ENCODE results near the gene PAPLN. TPM values are rescaled to one million over a fixed set of nuclear protein-coding genes. Genes with fewer than 3 reads are reported as not detected.

The PAPLN gene
- polyA plus RNA-seq, 3 donors, result 0.58 to 2.8 (median 0.73) TPM

DNA sequence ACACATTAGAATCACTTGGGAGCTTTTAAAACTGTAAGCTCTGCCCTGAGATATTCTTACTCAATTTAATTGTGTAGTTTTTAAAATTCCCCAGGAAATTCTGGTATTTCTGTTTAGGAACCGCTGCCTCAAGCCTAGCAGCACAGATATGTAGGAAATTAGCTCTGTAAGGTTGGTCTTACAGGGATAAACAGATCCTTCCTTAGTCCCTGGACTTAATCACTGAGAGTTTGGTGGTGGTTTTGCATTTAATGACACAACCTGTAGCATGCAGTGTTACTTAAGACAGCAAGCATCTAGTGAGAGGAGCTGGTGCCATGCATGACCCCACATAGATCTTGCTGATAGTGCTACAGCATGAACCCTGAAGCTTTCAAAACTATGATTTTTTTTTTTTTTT is 19.9 kb upstream of the PAPLN start:
- no peak for DNase-seq
- no CpG with 5 or more reads among the region's 1 CpG for WGBS (ENCODE audit: insufficient coverage)
- no peaks in the 10 kb centered on the region for H3K27me3 Mint-ChIP-seq (ENCODE audit: low read depth in 3 of 3)
- intact Hi-C loops (cut with micrococcal nuclease), result no loop called here
- Histone ChIP-seq H3K9me3 (replicated peaks in 1 of 2; ENCODE audit: control insufficient read depth in 1 of 2, insufficient read depth in 1 of 2, low read length in 2 of 2) (no peaks in the 10 kb centered on the region), H3K27ac (ENCODE audit: low read depth in 1 of 2, low read length in 2 of 2) (no peak overlapping the region), H3K9ac (ENCODE audit: insufficient read depth, low read length, poor library complexity, severe bottlenecking) (no peak overlapping the region), H3K36me3 (replicated peaks in 1 of 2; ENCODE audit: control insufficient read depth in 1 of 2, insufficient read depth in 2 of 2, low read length in 2 of 2) (peaks cover 92 to 100% of the 10 kb centered on the region in 2 donors), H3K4me3 (replicated peaks in 1 of 3; ENCODE audit: low read depth in 2 of 3, low read length in 3 of 3) (no peak overlapping the region), H3K79me2 (ENCODE audit: insufficient read depth, low read length) (peaks cover 3% of the 10 kb centered on the region), H3K4me2 (replicated peaks; ENCODE audit: extremely low read depth, low read length, poor library complexity, severe bottlenecking) (no peak overlapping the region), H3K4me1 (ENCODE audit: control insufficient read depth in 1 of 2, insufficient read depth in 2 of 2, low read length in 2 of 2) (no peaks in the 10 kb centered on the region), H3K27me3 (ENCODE audit: control insufficient read depth in 2 of 2, insufficient read depth in 2 of 2, low read length in 2 of 2) (no peaks in the 10 kb centered on the region), H2AFZ (ENCODE audit: insufficient read depth, low read depth, low read length, poor library complexity, severe bottlenecking) (no peak overlapping the region), H4K20me1 (ENCODE audit: insufficient read depth, low read length) (peaks cover 97% of the 10 kb centered on the region)
- H3K27ac Mint-ChIP-seq, result no peak overlapping the region
- H3K9me3 Mint-ChIP-seq, result no peaks in the 10 kb centered on the region
- H3K4me3 Mint-ChIP-seq, result no peak overlapping the region
- H3K4me1 Mint-ChIP-seq, result no peaks in the 10 kb centered on the region
- TF ChIP-seq, protein P1, sequence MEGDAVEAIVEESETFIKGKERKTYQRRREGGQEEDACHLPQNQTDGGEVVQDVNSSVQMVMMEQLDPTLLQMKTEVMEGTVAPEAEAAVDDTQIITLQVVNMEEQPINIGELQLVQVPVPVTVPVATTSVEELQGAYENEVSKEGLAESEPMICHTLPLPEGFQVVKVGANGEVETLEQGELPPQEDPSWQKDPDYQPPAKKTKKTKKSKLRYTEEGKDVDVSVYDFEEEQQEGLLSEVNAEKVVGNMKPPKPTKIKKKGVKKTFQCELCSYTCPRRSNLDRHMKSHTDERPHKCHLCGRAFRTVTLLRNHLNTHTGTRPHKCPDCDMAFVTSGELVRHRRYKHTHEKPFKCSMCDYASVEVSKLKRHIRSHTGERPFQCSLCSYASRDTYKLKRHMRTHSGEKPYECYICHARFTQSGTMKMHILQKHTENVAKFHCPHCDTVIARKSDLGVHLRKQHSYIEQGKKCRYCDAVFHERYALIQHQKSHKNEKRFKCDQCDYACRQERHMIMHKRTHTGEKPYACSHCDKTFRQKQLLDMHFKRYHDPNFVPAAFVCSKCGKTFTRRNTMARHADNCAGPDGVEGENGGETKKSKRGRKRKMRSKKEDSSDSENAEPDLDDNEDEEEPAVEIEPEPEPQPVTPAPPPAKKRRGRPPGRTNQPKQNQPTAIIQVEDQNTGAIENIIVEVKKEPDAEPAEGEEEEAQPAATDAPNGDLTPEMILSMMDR (IDR thresholded peaks at IDR 0.05), result no peak
- peaks cover 86 to 95% of the 10 kb centered on the region in 2 donors for H3K36me3 Mint-ChIP-seq

DNA sequence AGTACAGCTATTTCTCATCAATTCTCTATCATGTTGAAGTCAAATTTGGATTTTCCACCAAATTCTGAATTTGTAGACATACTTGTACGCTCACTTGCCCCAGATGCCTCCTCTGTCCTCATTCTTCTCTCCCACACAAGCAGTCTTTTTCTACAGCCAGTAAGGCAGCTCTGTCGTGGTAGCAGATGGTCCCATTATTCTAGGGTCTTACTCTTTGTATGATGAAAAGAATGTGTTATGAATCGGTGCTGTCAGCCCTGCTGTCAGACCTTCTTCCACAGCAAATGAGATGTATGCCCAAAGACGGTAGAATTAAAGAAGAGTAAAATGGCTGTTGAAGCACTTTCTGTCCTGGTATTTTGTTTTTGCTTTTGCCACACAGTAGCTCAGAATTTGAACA is 17.2 kb upstream of the PAPLN start:
- Mint-ChIP-seq H3K4me1 (no peaks in the 10 kb centered on the region), H3K9me3 (no peaks in the 10 kb centered on the region), H3K4me3 (no peak overlapping the region), H3K27me3 (ENCODE audit: low read depth in 3 of 3) (no peaks in the 10 kb centered on the region), H3K27ac (no peak overlapping the region), H3K36me3 (peaks cover 84 to 96% of the 10 kb centered on the region in 2 donors)
- H3K27ac ChIP-seq (ENCODE audit: low read depth in 1 of 2, low read length in 2 of 2), result no peak overlapping the region
- H3K9me3 ChIP-seq (replicated peaks in 1 of 2; ENCODE audit: control insufficient read depth in 1 of 2, insufficient read depth in 1 of 2, low read length in 2 of 2), result no peaks in the 10 kb centered on the region
- TF ChIP-seq, protein P1 (IDR thresholded peaks at IDR 0.05), result no peak
- no CpG with 5 or more reads among the region's 4 CpGs for WGBS (ENCODE audit: insufficient coverage)
- no peak overlapping the region for H3K4me2 ChIP-seq (replicated peaks; ENCODE audit: extremely low read depth, low read length, poor library complexity, severe bottlenecking)
- no peak overlapping the region for H3K9ac ChIP-seq (ENCODE audit: insufficient read depth, low read length, poor library complexity, severe bottlenecking)
- intact Hi-C loops (cut with micrococcal nuclease), result no loop called here
- peaks cover 95% of the 10 kb centered on the region for H4K20me1 ChIP-seq (ENCODE audit: insufficient read depth, low read length)
- no peak overlapping the region for H3K4me3 ChIP-seq (replicated peaks in 1 of 3; ENCODE audit: low read depth in 2 of 3, low read length in 3 of 3)
- peaks cover 3% of the 10 kb centered on the region for H3K79me2 ChIP-seq (ENCODE audit: insufficient read depth, low read length)
- DNase-seq, result no peak
- H3K27me3 ChIP-seq (ENCODE audit: control insufficient read depth in 2 of 2, insufficient read depth in 2 of 2, low read length in 2 of 2), result no peaks in the 10 kb centered on the region
- no peak overlapping the region for H2AFZ ChIP-seq (ENCODE audit: insufficient read depth, low read depth, low read length, poor library complexity, severe bottlenecking)
- no peaks in the 10 kb centered on the region for H3K4me1 ChIP-seq (ENCODE audit: control insufficient read depth in 1 of 2, insufficient read depth in 2 of 2, low read length in 2 of 2)
- peaks cover 86 to 100% of the 10 kb centered on the region in 2 donors for H3K36me3 ChIP-seq (replicated peaks in 1 of 2; ENCODE audit: control insufficient read depth in 1 of 2, insufficient read depth in 2 of 2, low read length in 2 of 2)
